T follicular helper cell (primary cell): Measurements from ENCODE around the gene GPRC5B.

Source experiments
- DNase-seq: peaks from one replicate; pipeline ENCODE4 v3.0.0-alpha.2; 2020; ENCODE audit warnings: low read depth

The GPRC5B gene

DNA sequence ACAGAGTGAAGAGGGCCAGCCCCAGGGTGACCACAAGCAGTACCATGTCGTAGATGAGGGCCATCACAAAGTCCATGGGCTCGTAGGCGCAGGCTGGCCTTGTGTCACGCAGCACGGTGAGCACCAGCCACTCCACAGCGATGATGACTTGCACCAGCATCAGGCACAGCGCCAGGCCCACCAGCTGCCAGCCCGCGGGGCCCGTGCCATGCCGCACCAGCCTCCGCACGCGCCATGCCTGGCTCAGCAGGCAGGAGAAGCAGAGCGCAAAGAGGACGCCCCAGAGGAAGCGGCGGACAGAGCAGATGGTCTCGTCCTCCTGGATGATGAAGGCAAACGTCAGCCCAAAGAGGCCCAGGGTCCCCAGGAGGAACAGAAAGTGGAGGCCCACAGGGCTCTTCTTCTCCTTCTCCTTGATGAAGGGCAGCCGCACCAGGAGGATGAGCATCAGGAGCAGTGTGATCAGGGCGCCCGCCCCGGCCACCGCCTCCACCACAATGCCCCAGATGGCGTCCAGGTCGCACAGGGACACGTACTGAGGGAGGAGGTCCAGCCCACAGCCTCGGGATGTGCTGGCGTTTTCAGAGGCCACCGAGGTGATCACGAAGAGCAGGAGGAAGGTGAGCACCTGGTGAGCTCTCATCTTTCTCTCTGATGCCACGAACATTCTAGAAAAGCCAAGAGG lies 12.3 kb downstream of the GPRC5B start:
- no peak for DNase-seq

DNA sequence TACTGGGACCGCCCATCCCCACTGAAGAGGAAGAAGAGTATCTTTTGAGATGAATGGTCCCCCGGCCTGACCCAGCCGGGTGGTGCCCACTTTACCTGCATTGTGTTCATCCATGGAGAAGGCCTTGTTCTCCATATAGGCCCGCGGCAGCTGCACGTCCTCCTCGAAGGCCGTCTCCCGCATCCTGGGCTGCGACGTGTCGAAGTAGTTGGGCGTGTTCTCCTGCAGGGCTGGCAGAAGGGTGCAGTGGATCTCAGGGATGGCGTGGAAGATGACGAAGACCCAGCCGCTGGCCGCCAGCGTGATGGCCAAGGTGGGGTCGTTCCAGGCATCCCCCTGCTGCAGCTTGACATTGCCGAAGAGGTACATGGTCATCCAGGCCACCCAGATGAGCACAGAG lies 12.9 kb downstream of the GPRC5B start:
- DNase-seq = no peak

DNA sequence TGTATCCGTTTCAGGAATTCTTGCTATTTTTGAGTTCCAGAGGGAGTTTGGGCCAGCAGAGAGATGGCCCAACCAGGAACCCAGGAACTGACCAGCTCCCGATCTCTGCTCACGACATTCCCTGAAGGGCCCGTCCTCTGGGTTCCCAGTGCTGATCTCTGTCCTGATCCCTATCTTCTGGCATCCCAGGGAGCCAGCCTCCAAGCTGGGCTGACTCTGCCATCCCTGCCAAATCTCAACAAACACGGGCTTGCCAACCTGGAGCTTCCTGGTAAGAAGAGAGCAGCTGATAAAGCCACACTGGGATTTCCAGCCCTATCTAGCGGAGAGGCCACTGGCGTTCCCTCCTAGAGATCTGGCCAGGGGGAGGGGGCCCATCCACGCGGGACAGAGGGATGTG lies 16.2 kb downstream of the GPRC5B start:
- no peak for DNase-seq

DNA sequence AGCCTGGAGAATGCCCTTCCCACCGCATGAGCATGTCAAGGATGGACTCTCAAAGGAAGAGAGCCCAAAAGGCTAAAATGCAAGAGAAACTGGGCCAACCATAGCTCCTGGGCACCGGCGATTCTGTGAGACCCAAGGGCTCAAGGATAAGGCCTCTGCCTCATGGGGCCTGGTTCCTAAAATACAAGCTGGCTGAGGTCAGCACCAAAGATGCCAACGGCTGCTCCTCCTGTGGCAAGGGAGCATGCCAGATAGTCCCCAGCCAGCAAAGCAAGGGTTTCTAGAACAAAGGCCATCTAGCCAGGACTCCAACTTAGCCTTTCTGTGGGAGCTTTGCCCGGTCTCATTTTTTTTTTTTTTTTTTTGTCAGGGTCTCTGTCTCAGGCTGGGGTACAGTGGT lies 20.1 kb downstream of the GPRC5B start:
- DNase-seq = no peak

DNA sequence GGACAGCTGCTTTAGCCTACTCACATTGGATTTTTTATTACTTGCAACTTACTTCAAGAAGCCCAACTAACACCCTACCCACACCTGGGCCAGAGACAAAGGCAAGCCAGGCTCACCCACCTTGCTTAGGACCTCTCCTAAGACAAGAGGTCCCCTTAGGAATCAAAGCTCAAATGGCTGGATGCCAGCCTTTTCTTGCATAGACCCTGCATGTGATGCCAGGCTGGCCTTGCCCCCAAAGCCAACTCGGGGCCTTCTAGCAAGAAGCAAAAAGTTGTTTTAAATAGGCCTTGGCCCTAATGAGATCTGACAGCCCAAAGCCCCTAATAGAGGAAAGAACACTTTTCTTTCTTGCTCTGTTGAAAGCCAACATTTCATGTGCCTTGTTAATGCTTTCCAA lies 20.7 kb downstream of the GPRC5B start:
- DNase-seq = no peak

DNA sequence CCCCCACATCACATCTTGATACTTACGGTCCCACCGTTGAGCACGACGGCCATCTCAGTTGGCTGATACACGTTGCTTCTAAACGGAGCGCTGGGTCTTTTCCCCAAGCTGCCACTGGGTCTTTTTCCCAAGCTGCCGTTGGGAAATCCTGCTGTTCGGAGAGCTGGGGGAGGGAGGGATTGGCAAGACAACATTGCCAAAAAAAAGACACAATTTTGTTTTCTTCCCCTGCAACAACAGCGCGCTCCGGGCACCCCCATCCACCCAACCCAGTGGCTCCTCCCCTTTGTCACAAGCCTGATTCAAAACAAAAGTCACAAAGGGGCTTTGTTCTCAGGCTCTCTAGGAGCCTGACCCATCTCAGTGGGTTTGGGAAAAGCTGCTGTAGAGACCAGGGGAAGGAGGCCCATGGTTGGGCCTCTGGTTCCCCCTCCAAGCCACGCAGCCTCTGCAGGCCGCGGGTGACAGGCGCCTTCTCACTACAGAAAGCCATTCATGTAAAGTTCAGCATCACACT lies 22.8 kb downstream of the GPRC5B start:
- DNase-seq = no peak

DNA sequence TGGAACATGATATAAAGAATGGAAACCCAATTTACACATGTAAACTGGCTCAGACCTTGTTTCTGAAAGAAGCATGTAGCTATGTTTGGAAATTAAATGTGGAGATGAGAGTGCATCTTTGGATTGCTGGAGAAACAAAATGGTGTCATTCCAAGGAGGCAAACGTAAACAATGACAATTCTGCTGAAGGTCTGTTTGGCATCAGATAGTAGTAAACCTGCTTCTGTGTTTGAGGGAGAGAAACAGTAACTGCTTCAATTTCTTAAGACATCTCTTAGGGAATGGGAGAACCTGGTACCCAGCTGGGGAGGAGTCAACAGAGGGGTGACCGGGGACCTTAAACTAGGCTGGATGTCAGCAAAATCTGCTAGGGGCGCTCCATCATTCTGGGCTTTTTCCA lies 23.5 kb downstream of the GPRC5B start:
- DNase-seq = no peak

DNA sequence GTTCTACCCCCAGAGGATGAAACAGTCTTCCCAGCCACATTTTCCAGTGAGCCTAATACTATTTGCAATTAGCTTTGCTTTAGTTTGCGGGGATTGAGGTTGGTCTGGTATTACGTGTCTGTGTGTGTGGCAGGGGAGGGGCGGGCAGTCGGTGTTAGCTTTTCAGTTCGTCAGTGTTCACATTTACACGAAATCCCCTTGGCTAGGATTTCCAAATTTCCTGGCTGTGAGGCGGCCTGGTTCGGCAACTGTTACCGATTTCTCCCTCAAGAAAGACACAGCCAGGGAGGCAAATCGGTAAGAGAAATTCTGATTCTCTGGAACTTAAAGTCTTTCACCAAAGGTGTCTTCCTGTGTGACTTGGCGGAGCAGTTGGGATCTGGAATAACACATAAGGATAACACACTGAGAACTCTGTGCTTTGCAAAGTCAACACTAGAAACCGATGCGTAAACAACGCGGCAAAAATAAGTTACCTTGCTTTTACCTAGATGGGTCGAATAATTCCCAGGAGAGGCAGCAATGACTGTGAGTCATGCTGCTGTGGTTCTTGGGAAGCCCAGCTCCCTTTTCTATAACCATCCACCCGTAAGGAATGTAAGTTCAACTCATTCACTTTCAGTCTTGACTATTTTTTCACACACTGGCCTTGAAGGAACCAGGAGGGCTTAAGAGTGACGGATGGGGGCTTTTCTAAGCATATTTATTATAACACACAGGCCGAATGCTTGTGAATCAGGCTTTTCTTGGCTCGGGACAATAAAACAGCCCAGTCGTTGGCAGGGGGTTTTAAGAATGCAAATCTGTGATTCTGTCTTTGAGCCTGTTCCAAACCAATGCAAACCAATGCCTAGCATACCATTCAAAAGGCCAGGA lies 24.2 kb downstream of the GPRC5B start:
- no peak for DNase-seq

DNA sequence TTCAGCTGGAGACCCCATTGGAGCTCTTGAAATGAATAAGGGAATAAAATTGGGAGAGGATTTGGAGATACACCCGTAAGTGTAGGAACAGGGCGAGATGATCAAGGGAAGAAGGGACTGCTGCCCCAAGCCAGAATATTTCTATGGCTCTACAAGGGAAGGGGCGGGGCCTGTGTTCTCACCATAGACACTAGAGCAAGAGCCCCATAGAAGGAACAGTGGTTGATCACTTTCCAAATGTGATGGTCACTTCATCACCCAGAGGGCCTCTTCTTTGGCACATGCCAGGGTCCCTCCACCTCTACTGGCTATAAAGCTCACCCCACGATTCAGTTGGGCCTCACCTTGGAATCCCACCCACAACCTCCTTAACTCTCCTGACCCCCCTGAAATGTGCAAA lies 25.0 kb downstream of the GPRC5B start:
- no peak for DNase-seq

DNA sequence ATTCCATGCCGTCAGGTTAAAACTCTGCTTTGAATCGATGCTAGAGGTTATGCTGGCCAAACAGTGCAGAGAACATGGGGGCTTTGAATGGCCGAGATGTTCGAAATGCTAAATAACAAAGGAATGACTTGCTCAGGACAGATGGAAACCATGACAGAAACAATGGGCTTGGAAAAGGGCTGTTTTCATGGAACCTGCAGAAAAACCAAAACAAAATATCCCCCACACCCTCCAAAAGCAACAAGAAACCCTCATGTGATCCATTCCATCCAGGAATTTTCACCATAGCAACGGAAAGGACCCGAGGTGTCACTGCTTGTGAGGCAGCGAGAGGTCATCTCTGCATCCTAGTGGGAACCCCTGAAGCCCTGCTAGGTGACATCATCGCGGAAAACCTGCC lies 25.5 kb downstream of the GPRC5B start:
- no peak for DNase-seq

DNA sequence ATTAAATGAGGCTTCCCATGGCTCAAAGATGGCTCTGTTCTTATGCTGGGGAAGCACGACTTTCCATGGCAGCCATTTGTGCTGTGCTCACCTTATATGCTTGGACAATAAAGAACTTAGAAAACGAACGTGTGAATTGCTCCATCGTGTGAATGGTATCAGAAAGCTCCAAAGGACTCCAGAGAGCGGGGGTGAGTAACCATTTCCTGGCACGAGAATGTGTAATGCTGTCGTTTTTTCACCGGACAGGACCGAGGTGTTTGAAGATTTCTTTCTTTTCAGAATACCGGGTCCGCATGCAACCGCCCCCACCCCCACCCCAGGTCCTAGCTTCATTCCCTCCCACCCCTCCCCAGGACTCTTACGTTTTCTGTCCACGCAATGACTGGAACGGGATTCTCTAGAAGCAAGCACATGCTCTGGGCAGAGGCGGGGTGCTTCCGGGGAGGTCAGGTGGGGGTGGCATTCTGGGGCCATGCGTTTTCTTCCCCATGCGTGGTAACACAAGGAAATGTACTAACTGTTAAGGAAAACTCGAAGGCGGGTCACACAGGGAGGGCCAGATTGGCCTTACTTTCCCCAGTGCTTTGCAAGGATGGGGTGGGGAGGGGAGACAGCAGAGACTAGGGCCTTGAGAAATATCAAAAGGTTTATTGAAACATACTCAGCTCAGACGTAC lies 26.2 kb downstream of the GPRC5B start:
- DNase-seq = no peak

DNA sequence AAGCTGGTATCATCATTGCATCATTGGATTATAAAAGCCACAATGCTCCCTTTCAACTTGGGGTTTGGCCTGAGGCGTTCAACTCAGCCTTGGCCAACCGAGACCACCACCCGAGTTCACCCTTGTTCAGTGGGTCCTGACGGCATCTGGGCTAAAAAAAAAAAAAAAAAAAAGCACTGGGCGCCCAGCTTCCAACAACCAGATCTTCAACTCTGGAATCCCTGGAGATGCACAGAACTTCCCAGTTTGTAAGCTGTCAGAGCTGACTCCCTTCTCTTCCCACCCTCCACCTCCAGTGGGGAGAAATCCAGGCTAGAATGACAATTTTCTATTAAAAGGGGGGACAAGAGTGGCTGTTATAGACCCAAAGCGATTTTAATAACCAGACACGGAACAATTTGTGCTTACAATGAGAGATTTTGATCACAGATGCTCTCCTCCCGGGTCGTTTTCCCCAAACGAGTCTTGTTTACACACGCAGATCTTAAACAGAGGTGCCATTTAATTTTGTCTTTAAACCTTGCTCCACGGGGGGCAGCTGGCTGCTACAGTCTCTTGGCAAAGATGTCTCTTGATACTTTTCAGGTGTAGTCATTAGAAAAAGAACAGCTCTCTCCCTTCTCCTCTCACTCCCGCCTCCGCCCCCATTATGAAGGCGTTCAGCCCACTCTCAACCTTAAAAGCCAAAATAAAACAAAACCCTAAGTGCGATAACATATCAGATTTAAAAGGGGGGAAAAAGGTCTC lies 26.9 kb downstream of the GPRC5B start:
- DNase-seq = no peak

DNA sequence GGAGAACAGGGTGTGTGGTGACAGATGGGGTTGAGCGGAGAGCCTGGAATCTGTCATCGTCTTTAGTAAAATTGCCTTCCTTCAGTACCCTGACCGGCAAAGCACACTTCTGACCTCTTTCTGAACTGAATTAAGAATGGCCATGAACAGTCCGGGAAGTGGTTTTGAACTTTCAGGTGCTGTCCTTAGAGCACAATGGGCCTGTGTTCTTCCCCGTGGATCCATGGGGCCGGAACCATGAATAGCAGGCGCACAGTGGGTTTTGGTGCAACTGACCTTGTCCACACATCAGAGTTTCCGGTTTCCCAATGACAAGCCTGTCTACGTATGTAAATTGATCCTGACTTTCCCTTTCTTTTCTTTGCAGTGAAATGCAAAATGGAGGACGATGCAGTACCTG lies 28.5 kb downstream of the GPRC5B start:
- DNase-seq = no peak

DNA sequence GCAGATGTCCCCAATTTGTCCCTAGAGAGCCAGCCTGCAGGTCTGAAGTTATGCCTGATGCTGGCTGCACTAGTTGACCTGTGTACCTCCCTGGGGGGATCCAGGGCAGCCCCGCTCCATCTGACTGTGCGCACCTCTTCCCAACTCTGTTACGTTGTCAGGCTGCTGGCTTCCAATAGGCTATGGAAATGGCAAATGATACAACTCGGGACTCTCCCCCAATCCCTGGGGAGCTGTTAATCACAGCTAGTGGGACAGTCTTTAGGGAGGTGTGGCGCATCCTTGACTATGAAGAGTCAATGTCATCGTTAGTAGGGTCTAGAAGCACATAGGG lies 30.1 kb downstream of the GPRC5B start:
- no peak for DNase-seq

DNA sequence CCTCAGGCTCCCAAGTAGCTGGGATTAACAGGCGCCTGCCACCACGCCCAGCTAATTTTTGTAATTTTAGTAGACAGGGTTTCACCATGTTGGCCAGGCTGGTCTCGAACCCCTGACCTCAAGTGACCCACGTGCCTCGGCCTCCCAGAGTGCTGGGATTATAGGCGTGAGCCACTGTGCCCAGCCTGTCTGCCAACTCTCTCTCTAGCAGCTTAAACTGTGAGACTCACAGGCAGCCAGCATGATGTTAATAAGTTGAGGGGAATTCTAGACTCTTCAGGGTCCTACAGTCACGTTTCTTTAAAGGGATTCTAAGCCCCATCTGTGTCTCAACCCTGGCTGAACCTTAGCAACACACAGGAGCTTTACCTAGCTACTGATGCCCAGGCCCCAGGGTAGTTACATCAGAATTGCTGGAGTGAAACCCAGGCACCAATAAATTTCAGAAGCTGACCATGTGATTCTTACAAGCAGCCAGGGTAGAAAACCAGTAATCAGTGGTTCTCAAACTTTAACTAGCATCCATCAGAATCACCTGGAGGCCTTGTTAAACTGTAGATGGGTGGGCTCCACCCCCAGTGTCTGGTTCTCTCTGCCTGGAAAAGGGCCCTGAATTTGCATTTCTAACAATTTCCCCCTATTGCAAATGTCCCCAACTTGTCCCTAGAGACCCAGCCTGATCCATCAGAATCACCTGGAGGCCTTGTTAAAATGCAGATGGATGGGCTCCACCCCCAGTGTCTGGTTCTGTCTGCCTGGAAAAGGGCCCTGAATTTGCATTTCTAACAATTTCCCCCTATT lies 30.7 kb downstream of the GPRC5B start:
- no peak for DNase-seq

DNA sequence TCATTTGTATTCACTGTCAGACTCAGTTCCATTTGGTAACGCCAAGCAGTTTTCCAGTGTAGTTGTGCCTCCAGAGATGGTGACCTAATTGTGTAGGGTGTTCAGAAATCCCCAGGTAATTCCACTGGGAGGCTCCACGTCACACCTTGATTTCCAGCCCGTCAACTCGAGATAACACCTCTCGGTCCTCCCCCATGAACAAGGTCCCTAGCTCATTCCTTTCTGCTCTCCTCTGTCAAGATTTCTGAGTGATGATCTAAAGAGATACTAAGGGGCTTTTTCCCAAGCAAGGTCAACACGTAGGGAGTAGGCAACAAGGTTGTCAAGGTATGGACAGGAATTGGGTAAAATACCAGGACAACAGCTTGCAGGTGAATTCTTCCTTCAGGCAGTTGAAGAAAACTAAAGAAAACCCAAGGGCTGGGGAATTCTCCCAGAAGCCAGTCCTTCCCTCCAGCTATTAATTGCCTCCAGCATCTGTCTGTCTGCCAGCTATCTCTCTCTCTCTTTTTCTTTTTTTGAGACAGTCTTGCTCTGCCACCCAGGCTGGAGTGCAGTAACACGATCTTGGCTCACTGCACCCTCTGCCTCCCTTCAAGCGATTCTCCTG lies 31.4 kb downstream of the GPRC5B start:
- DNase-seq = no peak

DNA sequence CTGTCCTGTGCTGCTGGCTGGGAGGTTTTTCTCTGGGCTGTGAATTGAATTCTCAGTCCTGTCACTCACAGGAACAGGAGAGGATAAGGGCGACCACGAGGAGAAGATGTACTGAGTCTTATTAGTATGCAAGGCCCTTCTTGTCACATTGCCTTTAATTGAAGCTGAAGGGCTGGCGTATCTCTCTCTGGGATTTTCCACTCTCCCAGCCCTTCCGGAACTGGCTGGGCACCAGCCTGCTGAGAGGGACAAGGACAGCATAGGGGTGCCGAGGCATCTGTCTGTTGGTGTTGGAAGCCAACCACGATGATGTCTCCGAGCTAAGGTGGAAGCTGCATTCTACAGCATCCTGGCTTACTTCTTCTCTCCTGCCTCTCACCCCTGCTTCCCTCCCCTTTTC lies 33.2 kb downstream of the GPRC5B start:
- no peak for DNase-seq

DNA sequence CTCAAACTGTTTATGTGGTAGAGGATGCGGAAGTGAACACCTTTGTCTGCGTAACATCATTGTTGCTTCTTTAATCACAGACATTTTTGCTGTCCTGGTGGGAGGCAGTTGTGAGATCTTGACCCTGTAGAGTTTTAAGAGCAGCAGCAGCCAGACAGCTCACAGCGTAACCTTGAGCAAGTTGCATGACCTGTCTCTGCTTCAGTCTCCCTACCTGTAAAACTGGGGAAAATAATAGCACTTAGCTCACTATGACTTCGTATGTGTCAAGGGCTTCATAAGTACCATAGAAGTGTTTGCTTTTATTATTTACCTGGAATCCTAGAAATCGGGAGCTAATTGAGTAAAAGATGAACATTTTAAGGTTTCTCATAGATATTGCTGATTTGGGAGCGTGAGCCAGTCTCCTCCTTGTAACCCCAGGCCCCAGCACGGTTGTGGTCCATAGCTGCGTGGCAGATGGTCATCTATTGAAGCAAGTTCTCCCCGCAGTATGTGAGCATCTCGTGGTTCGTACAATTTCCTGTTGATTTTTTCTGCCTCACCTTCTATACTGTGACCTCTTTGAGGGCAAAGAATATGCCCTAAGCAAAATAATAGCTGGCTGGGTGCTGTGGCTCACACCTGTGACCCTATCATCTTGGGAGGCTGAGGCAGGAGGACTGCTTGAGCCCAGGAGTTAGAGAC lies 34.4 kb downstream of the GPRC5B start:
- no peak for DNase-seq

DNA sequence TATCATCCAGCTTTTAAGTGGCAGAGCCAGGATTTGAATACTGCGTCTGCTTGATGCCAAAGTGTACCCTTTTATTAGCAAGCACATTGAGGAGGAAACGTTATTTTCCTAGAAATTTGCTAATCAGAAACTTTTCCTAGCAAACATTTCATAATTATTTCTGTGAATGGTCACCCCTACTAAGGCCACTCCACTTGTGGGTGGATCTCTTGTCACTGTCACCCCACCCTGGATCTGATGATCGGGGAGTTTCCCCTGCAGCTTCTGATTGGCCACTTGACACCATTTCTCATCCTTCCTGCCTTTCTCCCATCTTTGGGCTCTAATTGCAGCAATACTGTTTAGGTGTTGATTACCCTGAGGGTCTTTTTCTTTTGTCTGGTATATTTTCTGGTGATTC lies 35.9 kb downstream of the GPRC5B start:
- DNase-seq = no peak

DNA sequence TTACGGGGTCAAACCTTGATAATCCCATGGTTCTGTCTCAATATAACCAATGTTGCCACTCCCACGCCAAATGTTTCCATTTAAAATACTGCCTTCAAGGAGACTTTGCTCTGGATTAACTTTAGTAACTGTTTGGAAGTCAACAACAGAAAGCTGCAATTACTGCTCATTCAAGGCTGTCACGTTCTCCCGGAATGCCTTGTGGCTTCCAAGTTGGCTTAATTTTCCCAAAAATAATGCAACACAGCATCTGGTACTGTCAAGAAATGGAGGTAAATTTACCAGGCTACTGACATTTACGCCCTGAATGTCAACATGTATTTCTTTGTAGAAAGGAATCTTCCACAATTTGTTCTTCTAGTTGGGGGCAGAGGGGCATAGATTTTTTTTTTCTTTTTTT lies 38.2 kb downstream of the GPRC5B start:
- no peak for DNase-seq
